ENCODE data around the gene SEC11A. TPM values are rescaled to one million over a fixed set of nuclear protein-coding genes. Genes with fewer than 3 reads are reported as not detected.

Gene SEC11A
- total RNA-seq, 1 donor from 2014 or later: 189 TPM

- no peaks in the 10 kb centered on the region for H3K4me1 Mint-ChIP-seq (ENCODE audit: low read depth)
- no peaks in the 10 kb centered on the region for H3K27me3 Mint-ChIP-seq
- no peak overlapping the region for H3K4me3 Mint-ChIP-seq (ENCODE audit: low read depth)
- DNase-seq (ENCODE audit: low spot score, unreplicated experiment): no peak
- no peak overlapping the region for H3K27ac Mint-ChIP-seq
- no peak for TF ChIP-seq CTCF (IDR thresholded peaks at IDR 0.05; ENCODE audit: unreplicated experiment)
- H3K9me3 Mint-ChIP-seq (ENCODE audit: low read depth): no peaks in the 10 kb centered on the region
- peaks cover 26% of the 10 kb centered on the region for H3K36me3 Mint-ChIP-seq (ENCODE audit: insufficient read depth)
Measured at GRCh38 chr15:84671211-84671610, 44.7 kb downstream of the SEC11A start.

GRCh38 chr15:84669726-84670125 lies 46.2 kb downstream of the SEC11A start:
- DNase-seq (ENCODE audit: low spot score, unreplicated experiment): no peak
- Mint-ChIP-seq H3K27ac (no peak overlapping the region), H3K27me3 (no peaks in the 10 kb centered on the region), H3K36me3 (ENCODE audit: insufficient read depth) (peaks cover 27% of the 10 kb centered on the region), H3K9me3 (ENCODE audit: low read depth) (no peaks in the 10 kb centered on the region), H3K4me3 (ENCODE audit: low read depth) (no peak overlapping the region), H3K4me1 (ENCODE audit: low read depth) (no peaks in the 10 kb centered on the region)
- no peak for TF ChIP-seq CTCF (IDR thresholded peaks at IDR 0.05; ENCODE audit: unreplicated experiment)

GRCh38 chr15:84668221-84668982 lies 47.5 kb downstream of the SEC11A start:
- Mint-ChIP-seq H3K4me3 (ENCODE audit: low read depth) (no peak overlapping the region), H3K27me3 (no peaks in the 10 kb centered on the region), H3K4me1 (ENCODE audit: low read depth) (no peaks in the 10 kb centered on the region), H3K36me3 (ENCODE audit: insufficient read depth) (peaks cover 29% of the 10 kb centered on the region), H3K9me3 (ENCODE audit: low read depth) (no peaks in the 10 kb centered on the region), H3K27ac (no peak overlapping the region)
- DNase-seq (ENCODE audit: low spot score, unreplicated experiment): no peak
- no peak for TF ChIP-seq CTCF (IDR thresholded peaks at IDR 0.05; ENCODE audit: unreplicated experiment)

GRCh38 chr15:84666373-84666772 lies 49.6 kb downstream of the SEC11A start:
- DNase-seq (ENCODE audit: low spot score, unreplicated experiment): no peak
- Mint-ChIP-seq H3K27me3 (no peaks in the 10 kb centered on the region), H3K9me3 (ENCODE audit: low read depth) (no peaks in the 10 kb centered on the region), H3K27ac (no peak overlapping the region), H3K4me1 (ENCODE audit: low read depth) (no peaks in the 10 kb centered on the region), H3K4me3 (ENCODE audit: low read depth) (no peak overlapping the region), H3K36me3 (ENCODE audit: insufficient read depth) (peaks cover 21% of the 10 kb centered on the region)
- TF ChIP-seq CTCF (IDR thresholded peaks at IDR 0.05; ENCODE audit: unreplicated experiment): no peak

GRCh38 chr15:84661001-84661400 lies 54.9 kb downstream of the SEC11A start:
- no peak for DNase-seq (ENCODE audit: low spot score, unreplicated experiment)
- H3K4me1 Mint-ChIP-seq (ENCODE audit: low read depth): peaks cover 18% of the 10 kb centered on the region
- H3K27ac Mint-ChIP-seq: no peak overlapping the region
- peaks cover 11% of the 10 kb centered on the region for H3K27me3 Mint-ChIP-seq
- peaks cover 8% of the 10 kb centered on the region for H3K36me3 Mint-ChIP-seq (ENCODE audit: insufficient read depth)
- H3K4me3 Mint-ChIP-seq (ENCODE audit: low read depth): no peak overlapping the region
- TF ChIP-seq CTCF (IDR thresholded peaks at IDR 0.05; ENCODE audit: unreplicated experiment): no peak
- no peaks in the 10 kb centered on the region for H3K9me3 Mint-ChIP-seq (ENCODE audit: low read depth)

All from progenitor cell of endocrine pancreas (in vitro differentiated cells).